ENCODE data around the gene NTN3.

Gene NTN3

GRCh38 chr16:2460391-2460713 is 10.7 kb upstream of the NTN3 start:
- Mint-ChIP-seq H3K36me3 (ENCODE audit: low read depth) (peaks cover 9% of the 10 kb centered on the region), H3K4me3 (peak overlapping the region; percentile 75 to 95 (median 91)), H3K4me1 (peaks cover 5% of the 10 kb centered on the region), H3K9me3 (no peaks in the 10 kb centered on the region), H3K27me3 (ENCODE audit: low read depth) (peaks cover 3% of the 10 kb centered on the region), H3K27ac (no peak overlapping the region)
- TF ChIP-seq CTCF (IDR thresholded peaks at IDR 0.05; ENCODE audit: unreplicated experiment in 3 of 3): no peak

- peaks cover 5% of the 10 kb centered on the region for H3K4me1 Mint-ChIP-seq
- H3K9me3 Mint-ChIP-seq: no peaks in the 10 kb centered on the region
- TF ChIP-seq CTCF (IDR thresholded peaks at IDR 0.05; ENCODE audit: unreplicated experiment in 3 of 3): no peak
- peaks cover 3% of the 10 kb centered on the region for H3K27me3 Mint-ChIP-seq (ENCODE audit: low read depth)
- peak overlapping the region; percentile 68 to 75 (median 70) for H3K4me3 Mint-ChIP-seq
- H3K36me3 Mint-ChIP-seq (ENCODE audit: low read depth): peaks cover 5% of the 10 kb centered on the region
- H3K27ac Mint-ChIP-seq: no peak overlapping the region
These were observed 10.2 kb upstream of the NTN3 start for GRCh38 chr16:2460916-2461315.

GRCh38 chr16:2462031-2462866 is 8.8 kb upstream of the NTN3 start:
- peak overlapping the region in 2 of 3 experiments; percentile 26 to 50 for H3K4me3 Mint-ChIP-seq
- H3K27ac Mint-ChIP-seq: no peak overlapping the region
- H3K9me3 Mint-ChIP-seq: no peaks in the 10 kb centered on the region
- peaks cover 5% of the 10 kb centered on the region for H3K4me1 Mint-ChIP-seq
- no peaks in the 10 kb centered on the region for H3K36me3 Mint-ChIP-seq (ENCODE audit: low read depth)
- no peak for TF ChIP-seq CTCF (IDR thresholded peaks at IDR 0.05; ENCODE audit: unreplicated experiment in 3 of 3)
- H3K27me3 Mint-ChIP-seq (ENCODE audit: low read depth): peaks cover 3% of the 10 kb centered on the region

DNA sequence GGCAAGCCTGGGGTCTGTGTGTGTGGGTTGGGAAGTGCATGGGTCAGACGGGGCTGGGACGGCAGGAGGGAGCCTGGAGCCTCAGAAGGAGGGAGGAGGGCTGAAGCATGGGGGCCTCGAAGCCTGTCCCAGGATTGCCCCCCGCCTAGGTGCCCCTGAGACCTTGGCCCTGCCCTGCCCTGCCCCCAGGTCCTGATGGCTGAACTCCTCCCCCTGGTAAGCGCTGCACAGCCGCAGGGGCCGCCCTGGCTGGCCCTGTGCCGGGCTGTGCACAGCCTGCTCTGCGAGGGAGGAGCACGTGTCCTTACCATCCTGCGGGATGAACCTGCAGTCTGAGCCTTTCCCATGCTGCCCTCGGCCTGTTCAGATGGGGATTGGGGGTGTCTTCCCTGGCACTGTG is 6.8 kb upstream of the NTN3 start:
- TF ChIP-seq CTCF (IDR thresholded peaks at IDR 0.05; ENCODE audit: unreplicated experiment in 3 of 3): no peak
- peaks cover 5% of the 10 kb centered on the region for H3K4me1 Mint-ChIP-seq
- H3K36me3 Mint-ChIP-seq (ENCODE audit: low read depth): no peaks in the 10 kb centered on the region
- no peaks in the 10 kb centered on the region for H3K9me3 Mint-ChIP-seq
- no peak overlapping the region for H3K4me3 Mint-ChIP-seq
- H3K27me3 Mint-ChIP-seq (ENCODE audit: low read depth): no peaks in the 10 kb centered on the region
- no peak overlapping the region for H3K27ac Mint-ChIP-seq

DNA sequence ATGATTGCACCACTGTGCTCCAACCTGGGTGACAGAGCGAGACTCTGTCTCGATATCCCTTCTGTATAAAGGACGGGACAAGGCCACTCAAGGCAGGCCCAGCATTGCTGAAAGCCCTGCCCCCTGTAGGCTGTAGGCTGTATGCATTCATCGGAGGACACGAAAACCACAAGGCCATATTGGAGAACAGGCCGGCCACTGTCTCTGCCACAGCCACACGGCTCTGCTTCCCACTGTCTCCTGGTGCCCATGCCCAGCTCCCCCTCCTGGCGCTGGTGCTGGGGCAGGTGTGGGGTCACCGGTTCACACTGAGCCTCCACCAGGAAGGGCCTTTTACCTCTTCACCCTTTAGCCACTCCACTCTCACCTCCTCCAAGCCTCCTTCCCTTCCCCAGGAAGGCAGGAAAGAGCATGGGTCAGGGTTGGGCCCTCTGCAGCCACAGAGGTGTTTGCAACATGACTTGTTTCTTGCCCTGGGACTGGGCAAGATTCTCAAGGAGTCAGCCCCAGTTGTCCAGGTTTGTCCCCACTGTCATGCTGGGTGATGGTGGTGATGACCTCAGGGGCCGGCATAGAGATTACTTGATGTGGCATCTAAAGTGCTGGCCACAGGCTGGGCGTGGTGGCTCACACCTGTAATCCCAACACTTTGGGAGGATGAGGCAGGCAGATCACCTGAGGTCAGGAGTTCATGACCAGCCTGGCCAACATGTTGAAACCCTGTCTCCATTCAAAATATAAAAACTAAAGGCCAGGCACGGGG is 5.3 kb upstream of the NTN3 start:
- no peaks in the 10 kb centered on the region for H3K36me3 Mint-ChIP-seq (ENCODE audit: low read depth)
- H3K27ac Mint-ChIP-seq: peak overlapping the region in 1 of 3 experiments; percentile 46
- no peaks in the 10 kb centered on the region for H3K27me3 Mint-ChIP-seq (ENCODE audit: low read depth)
- peak overlapping the region in 2 of 3 experiments; percentile 36 to 49 for H3K4me3 Mint-ChIP-seq
- TF ChIP-seq CTCF (IDR thresholded peaks at IDR 0.05; ENCODE audit: unreplicated experiment in 3 of 3): no peak
- H3K9me3 Mint-ChIP-seq: no peaks in the 10 kb centered on the region
- H3K4me1 Mint-ChIP-seq: peaks cover 13% of the 10 kb centered on the region
